HK-2 (cell line): ENCODE data around the gene NUP205.

Source experiments
- DNase-seq: peaks from one replicate; pipeline ENCODE4 v3.0.0-alpha.2; 2018; ENCODE audit not compliant: unreplicated experiment

The NUP205 gene

GRCh38 chr7:135550196-135550595, 7.5 kb upstream of the NUP205 start:
- DNase-seq: no peak

GRCh38 chr7:135552148-135552547, 5.6 kb upstream of the NUP205 start:
- DNase-seq: no peak

- no peak for DNase-seq
Observed at GRCh38 chr7:135553346-135553745, 4.4 kb upstream of the NUP205 start.

GRCh38 chr7:135558337-135558767, 635 bp downstream of the NUP205 start:
- peak; percentile 47 for DNase-seq

- DNase-seq: no peak
Observed at GRCh38 chr7:135558881-135559280, 1.2 kb downstream of the NUP205 start.

GRCh38 chr7:135560631-135561030, 2.9 kb downstream of the NUP205 start:
- no peak for DNase-seq

GRCh38 chr7:135562720-135563119, 5.0 kb downstream of the NUP205 start:
- DNase-seq: no peak

- no peak for DNase-seq
Observed at GRCh38 chr7:135571834-135572233, 14.1 kb downstream of the NUP205 start.

GRCh38 chr7:135573541-135573940, 15.8 kb downstream of the NUP205 start:
- DNase-seq: no peak

GRCh38 chr7:135575296-135575695, 17.6 kb downstream of the NUP205 start:
- no peak for DNase-seq

GRCh38 chr7:135578569-135578968, 20.9 kb downstream of the NUP205 start:
- no peak for DNase-seq

- no peak for DNase-seq
Observed at GRCh38 chr7:135584362-135585353, 26.9 kb downstream of the NUP205 start.

- DNase-seq: no peak
Observed at GRCh38 chr7:135597181-135597925, 39.6 kb downstream of the NUP205 start.

GRCh38 chr7:135597926-135598305, 40.2 kb downstream of the NUP205 start:
- no peak for DNase-seq

GRCh38 chr7:135599471-135599870, 41.8 kb downstream of the NUP205 start:
- DNase-seq: no peak

- no peak for DNase-seq
Observed at GRCh38 chr7:135600226-135600625, 42.5 kb downstream of the NUP205 start.

GRCh38 chr7:135601182-135601581, 43.5 kb downstream of the NUP205 start:
- no peak for DNase-seq

GRCh38 chr7:135602304-135602703, 44.6 kb downstream of the NUP205 start:
- no peak for DNase-seq

GRCh38 chr7:135616136-135616535, 58.4 kb downstream of the NUP205 start:
- DNase-seq: no peak

- DNase-seq: no peak
Observed at GRCh38 chr7:135617781-135618180, 60.1 kb downstream of the NUP205 start.

GRCh38 chr7:135618510-135618909, 60.8 kb downstream of the NUP205 start:
- DNase-seq: no peak

GRCh38 chr7:135620447-135620846, 62.7 kb downstream of the NUP205 start:
- no peak for DNase-seq
